ENCODE data around the gene NRBF2. TPM values are rescaled to one million over a fixed set of nuclear protein-coding genes. Genes with fewer than 3 reads are reported as not detected.
"Not testable (repeated sequence)": the region's sequence is repeated elsewhere in the genome, so short reads cannot be mapped to it uniquely, and the experiment has no call there.

NRBF2 gene
- total and polyA plus RNA-seq, 9 of the 15 experiments (the other 6 are each of a cell fraction or from before 2014, with no cell fraction given), result 20.8 to 52.1 (median 30.5) TPM

DNA sequence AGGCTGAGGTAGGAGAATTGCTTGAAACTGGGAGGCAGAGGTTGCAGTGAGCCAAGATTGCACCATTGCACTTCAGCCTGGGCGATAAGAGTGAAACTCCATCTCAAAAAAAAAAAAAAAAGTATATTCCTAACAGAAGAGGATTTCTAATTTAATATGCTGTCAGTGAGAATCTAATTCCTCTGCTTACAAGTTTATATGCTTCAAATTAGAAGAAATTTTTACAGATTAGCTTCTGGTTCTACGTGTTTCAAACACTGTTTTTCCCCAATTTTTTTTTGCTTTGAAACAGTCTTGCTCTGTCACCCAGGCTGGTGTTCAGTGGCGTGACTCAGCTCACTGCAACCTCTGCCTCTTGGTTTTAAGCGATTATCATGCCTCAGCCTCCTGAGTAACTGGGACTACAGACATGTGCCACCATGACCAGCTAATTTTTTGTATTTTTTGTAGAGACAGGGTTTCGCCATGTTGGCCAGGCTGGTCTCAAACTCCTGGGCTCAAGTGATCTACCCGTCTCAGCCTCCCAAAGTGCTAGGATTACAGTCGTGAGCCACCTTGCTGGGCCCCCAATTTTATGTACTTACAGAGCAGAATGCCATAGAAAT, 30.7 kb upstream of the NRBF2 start (continued):
- peak; percentile 95 for TF ChIP-seq PRDM10 (IDR thresholded peaks at IDR 0.05; ENCODE audit: partially characterized antibody)
- TF ChIP-seq EP400 (IDR thresholded peaks at IDR 0.05), result peak; percentile 49
- peak; percentile 69; the same call in 1 of the 2 replicates for TF ChIP-seq ZNF175 (CRISPR knock-in tag; IDR thresholded peaks at IDR 0.05; ENCODE audit: low read depth)
- TF ChIP-seq, protein P1, sequence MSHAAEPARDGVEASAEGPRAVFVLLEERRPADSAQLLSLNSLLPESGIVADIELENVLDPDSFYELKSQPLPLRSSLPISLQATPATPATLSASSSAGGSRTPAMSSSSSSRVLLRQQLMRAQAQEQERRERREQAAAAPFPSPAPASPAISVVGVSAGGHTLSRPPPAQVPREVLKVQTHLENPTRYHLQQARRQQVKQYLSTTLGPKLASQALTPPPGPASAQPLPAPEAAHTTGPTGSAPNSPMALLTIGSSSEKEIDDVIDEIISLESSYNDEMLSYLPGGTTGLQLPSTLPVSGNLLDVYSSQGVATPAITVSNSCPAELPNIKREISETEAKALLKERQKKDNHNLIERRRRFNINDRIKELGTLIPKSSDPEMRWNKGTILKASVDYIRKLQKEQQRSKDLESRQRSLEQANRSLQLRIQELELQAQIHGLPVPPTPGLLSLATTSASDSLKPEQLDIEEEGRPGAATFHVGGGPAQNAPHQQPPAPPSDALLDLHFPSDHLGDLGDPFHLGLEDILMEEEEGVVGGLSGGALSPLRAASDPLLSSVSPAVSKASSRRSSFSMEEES (CRISPR knock-in tag; IDR thresholded peaks at IDR 0.05), result 0 out of 2 replicates have a peak, but pooled peaks have one; percentile 1
- TF ChIP-seq PYGO2 (tag; IDR thresholded peaks at IDR 0.05), result 0 out of 2 replicates have a peak, but pooled peaks have one; percentile 7
- peak; percentile 35; the same call in 1 of the 2 replicates for TF ChIP-seq JUND (IDR thresholded peaks at IDR 0.05; ENCODE audit: borderline replicate concordance, low read depth, low read length)
- peak; percentile 39; the same call in 1 of the 3 replicates for TF ChIP-seq JUND (tag; IDR thresholded peaks at IDR 0.05; ENCODE audit: borderline replicate concordance, low read depth, low read length)
- TF ChIP-seq SMARCA4 (IDR thresholded peaks at IDR 0.05), result peak; percentile 74; the same call in 1 of the 2 replicates
- TF ChIP-seq, protein P2, sequence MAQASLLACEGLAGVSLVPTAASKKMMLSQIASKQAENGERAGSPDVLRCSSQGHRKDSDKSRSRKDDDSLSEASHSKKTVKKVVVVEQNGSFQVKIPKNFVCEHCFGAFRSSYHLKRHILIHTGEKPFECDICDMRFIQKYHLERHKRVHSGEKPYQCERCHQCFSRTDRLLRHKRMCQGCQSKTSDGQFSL (CRISPR knock-in tag; IDR thresholded peaks at IDR 0.05), result not testable (repeated sequence)
- TF ChIP-seq, protein P2 (tag; IDR thresholded peaks at IDR 0.05), result 0 out of 4 replicates have a peak, but pooled peaks of 1 of the 2 experiments have one; percentile 39
- TF ChIP-seq CEBPG (CRISPR knock-in tag; IDR thresholded peaks at IDR 0.05), result not testable (repeated sequence)
- peak; percentile 35 to 71; a peak in 1 of 4 replicates for TF ChIP-seq CEBPG (tag; conservative IDR thresholded peaks at IDR 0.05 in 1 of 2, IDR thresholded peaks at IDR 0.05 in 1 of 2)
- 0 out of 2 replicates have a peak, but pooled peaks have one; percentile 44 for TF ChIP-seq EHMT2 (IDR thresholded peaks at IDR 0.05)
- TF ChIP-seq, protein P3, sequence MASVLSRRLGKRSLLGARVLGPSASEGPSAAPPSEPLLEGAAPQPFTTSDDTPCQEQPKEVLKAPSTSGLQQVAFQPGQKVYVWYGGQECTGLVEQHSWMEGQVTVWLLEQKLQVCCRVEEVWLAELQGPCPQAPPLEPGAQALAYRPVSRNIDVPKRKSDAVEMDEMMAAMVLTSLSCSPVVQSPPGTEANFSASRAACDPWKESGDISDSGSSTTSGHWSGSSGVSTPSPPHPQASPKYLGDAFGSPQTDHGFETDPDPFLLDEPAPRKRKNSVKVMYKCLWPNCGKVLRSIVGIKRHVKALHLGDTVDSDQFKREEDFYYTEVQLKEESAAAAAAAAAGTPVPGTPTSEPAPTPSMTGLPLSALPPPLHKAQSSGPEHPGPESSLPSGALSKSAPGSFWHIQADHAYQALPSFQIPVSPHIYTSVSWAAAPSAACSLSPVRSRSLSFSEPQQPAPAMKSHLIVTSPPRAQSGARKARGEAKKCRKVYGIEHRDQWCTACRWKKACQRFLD (CRISPR knock-in tag; IDR thresholded peaks at IDR 0.05), result peak; percentile 88
- TF ChIP-seq NFRKB (IDR thresholded peaks at IDR 0.05; ENCODE audit: low read depth), result peak; percentile 80; the same call in 1 of the 2 replicates
- 0 out of 2 replicates have a peak, but pooled peaks have one; percentile 47 for TF ChIP-seq TEAD2 (tag; IDR thresholded peaks at IDR 0.05)
- TF ChIP-seq, protein P4, sequence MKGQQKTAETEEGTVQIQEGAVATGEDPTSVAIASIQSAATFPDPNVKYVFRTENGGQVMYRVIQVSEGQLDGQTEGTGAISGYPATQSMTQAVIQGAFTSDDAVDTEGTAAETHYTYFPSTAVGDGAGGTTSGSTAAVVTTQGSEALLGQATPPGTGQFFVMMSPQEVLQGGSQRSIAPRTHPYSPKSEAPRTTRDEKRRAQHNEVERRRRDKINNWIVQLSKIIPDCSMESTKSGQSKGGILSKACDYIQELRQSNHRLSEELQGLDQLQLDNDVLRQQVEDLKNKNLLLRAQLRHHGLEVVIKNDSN (CRISPR knock-in tag; IDR thresholded peaks at IDR 0.05), result peak; percentile 44; the same call in 1 of the 2 replicates
- peak; percentile 5 for TF ChIP-seq DPF2 (IDR thresholded peaks at IDR 0.05)
- TF ChIP-seq ZNF316 (IDR thresholded peaks at IDR 0.05), result peak; percentile 87
